Neural cell (in vitro differentiated cells): Measurements from ENCODE around the gene PTH1R. TPM values are rescaled to one million over a fixed set of nuclear protein-coding genes. Genes with fewer than 3 reads are reported as not detected.

Experiments
- H2AFZ ChIP-seq: fragments of 200-600, 300-800 bp; sonication (generic), shearing (Covaris generic); 2 replicates; pipeline ENCODE4 v1.6.0; 2014; ENCODE audit warnings: low read depth, mild to moderate bottlenecking, antibody characterized with exemption, low read length, moderate library complexity
- H3F3A ChIP-seq: fragments of 200-600 bp; shearing (Covaris generic); 2 replicates; pipeline ENCODE4 v1.6.1; 2016; ENCODE audit warnings: mild to moderate bottlenecking, moderate library complexity, mixed read lengths, antibody characterized with exemption, low read length; ENCODE audit not compliant: insufficient read depth, poor library complexity, severe bottlenecking
- H3K27ac ChIP-seq: fragments of 200-600, 300-800 bp; sonication (generic), shearing (Covaris generic); 2 replicates; pipeline ENCODE4 v1.5.1; 2014; ENCODE audit warnings: mild to moderate bottlenecking, low read length, moderate library complexity
- H3K27me3 ChIP-seq: fragments of 300-800, 200-600 bp; sonication (generic), shearing (Covaris generic); 2 replicates; pipeline ENCODE4 v1.6.0; 2014; ENCODE audit warnings: mild to moderate bottlenecking, low read depth, low read length, moderate library complexity; ENCODE audit not compliant: insufficient read depth
- H3K36me3 ChIP-seq: fragments of 300-800, 200-600 bp; sonication (generic), shearing (Covaris generic); 2 replicates; pipeline ENCODE4 v1.5.1; 2014; ENCODE audit warnings: mild to moderate bottlenecking, antibody characterized with exemption, low read length, moderate library complexity; ENCODE audit not compliant: insufficient read depth
- H3K4me2 ChIP-seq: fragments of 300-800, 200-600 bp; sonication (generic), shearing (Covaris generic); 2 replicates; pipeline ENCODE4 v1.6.0; 2014; ENCODE audit warnings: mild to moderate bottlenecking, low read length
- H3K4me3 ChIP-seq: fragments of 300-800, 200-600 bp; sonication (generic), shearing (Covaris generic); 2 replicates; pipeline ENCODE4 v1.5.1; 2014; ENCODE audit warnings: mild to moderate bottlenecking, low read length, moderate library complexity
- H3K79me2 ChIP-seq: fragments of 200-600 bp; shearing (Covaris generic); replicated peaks from 2 replicates; pipeline ENCODE4 v1.6.0; 2014; ENCODE audit warnings: mild to moderate bottlenecking, low read length, moderate library complexity; ENCODE audit not compliant: insufficient read depth
- H3K9ac ChIP-seq: fragments of 300-800, 200-600 bp; sonication (generic), shearing (Covaris generic); 2 replicates; pipeline ENCODE4 v1.6.1; 2016; ENCODE audit warnings: mild to moderate bottlenecking, low read length, mixed read lengths
- H3K9me2 ChIP-seq: fragments of 200-600 bp; shearing (Covaris generic); 2 replicates; pipeline ENCODE4 v1.6.1; 2016; ENCODE audit warnings: mild to moderate bottlenecking, low read length, mixed read lengths; ENCODE audit not compliant: insufficient read depth
- H3K9me3 ChIP-seq: fragments of 200-600, 300-800 bp; sonication (generic), shearing (Covaris generic); 2 replicates; pipeline ENCODE4 v1.6.1; 2016; ENCODE audit warnings: mild to moderate bottlenecking, mixed run types, low read length, moderate library complexity, mixed read lengths
- H4K20me1 ChIP-seq: fragments of 200-600 bp; shearing (Covaris generic); 2 replicates; pipeline ENCODE4 v1.6.1; 2016; ENCODE audit warnings: mild to moderate bottlenecking, mixed run types; ENCODE audit not compliant: insufficient read depth
- CTCF ChIP-seq: fragments of 450-650 bp; IDR thresholded peaks from 2 replicates; pipeline ENCODE4 v1.5.1; 2014; ENCODE audit warnings: antibody characterized with exemption, mild to moderate bottlenecking, moderate library complexity; ENCODE audit not compliant: poor library complexity, severe bottlenecking
- EP300 ChIP-seq: fragments of 450-650 bp; conservative IDR thresholded peaks from 2 replicates; pipeline ENCODE4 v1.6.1; 2014; ENCODE audit warnings: antibody characterized with exemption, mild to moderate bottlenecking, moderate library complexity; ENCODE audit not compliant: poor library complexity, severe bottlenecking
- EZH2 ChIP-seq: fragments of 200-600, 300-800 bp; shearing (Covaris generic), sonication (generic); IDR thresholded peaks from 2 replicates; pipeline ENCODE4 v1.6.1; 2014; ENCODE audit warnings: antibody characterized with exemption, low read length, borderline replicate concordance, mild to moderate bottlenecking; ENCODE audit not compliant: insufficient read depth, poor library complexity, severe bottlenecking
- MXI1 ChIP-seq: fragments of 450-650 bp; conservative IDR thresholded peaks from 2 replicates; pipeline ENCODE4 v1.6.1; 2014; ENCODE audit warnings: antibody characterized with exemption, mild to moderate bottlenecking; ENCODE audit not compliant: poor library complexity, severe bottlenecking
- POLR2AphosphoS5 ChIP-seq: IDR thresholded peaks from 2 replicates; pipeline ENCODE4 v1.6.1; 2012
- RAD21 ChIP-seq: fragments of 450-650 bp; conservative IDR thresholded peaks from 2 replicates; pipeline ENCODE4 v1.6.1; 2014; ENCODE audit warnings: antibody characterized with exemption, mild to moderate bottlenecking, moderate library complexity
- SMC3 ChIP-seq: fragments of 450-650 bp; conservative IDR thresholded peaks from 2 replicates; pipeline ENCODE4 v1.6.1; 2014; ENCODE audit warnings: antibody characterized with exemption, mild to moderate bottlenecking, moderate library complexity; ENCODE audit not compliant: poor library complexity
- TAF1 ChIP-seq: IDR thresholded peaks from 2 replicates; pipeline ENCODE4 v1.6.1; 2012; ENCODE audit warnings: low read depth
- polyA plus RNA-seq: library from polyadenylated mRNA; depleted of rRNA; stranded (reverse); fragments of >200 nt; gene quantifications from 2 replicates; pipeline ENCODE4 v1.2.3, GENCODE V29; 2014
- TF ChIP-seq, protein P1 (sequence below): IDR thresholded peaks from 2 replicates; pipeline ENCODE4 v1.6.1; 2012; ENCODE audit warnings: borderline replicate concordance

Gene PTH1R
- polyA plus RNA-seq, 1 donor from 2014 or later, result not detected

DNA sequence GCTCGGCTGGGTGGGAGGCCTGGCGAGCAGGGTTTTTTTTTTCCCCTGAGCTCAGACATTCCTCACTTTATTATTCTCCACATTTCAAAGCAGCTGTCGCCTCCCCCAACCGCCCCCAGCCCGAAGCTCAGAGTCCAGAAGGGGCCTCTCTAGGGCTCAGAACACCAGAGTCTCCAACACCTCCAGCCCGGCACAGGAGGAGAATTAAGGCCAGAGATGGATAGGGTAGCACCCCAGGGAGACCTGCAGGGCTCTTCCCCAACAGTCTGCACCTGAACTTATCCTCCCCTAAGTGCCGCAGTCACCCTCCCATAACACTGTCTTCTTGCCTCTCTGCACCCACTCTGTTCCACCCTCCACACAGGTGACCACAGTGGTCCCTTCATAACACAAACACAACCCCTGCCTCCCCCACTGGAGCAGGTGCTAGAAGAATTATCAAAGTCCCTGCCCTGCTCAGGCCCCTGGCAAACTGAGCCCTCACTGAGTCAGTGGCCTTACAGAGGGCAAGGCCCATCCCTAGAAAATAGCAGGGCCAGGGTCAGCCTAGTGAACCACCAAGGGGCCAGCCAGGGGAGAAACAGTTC is 28.4 kb upstream of the PTH1R start:
- H3K36me3 ChIP-seq, result no peaks in the 10 kb centered on the region
- no peaks in the 10 kb centered on the region for H3K9me3 ChIP-seq
- no peak overlapping the region for H2AFZ ChIP-seq
- H3K27ac ChIP-seq, result no peak overlapping the region
- H3K9me2 ChIP-seq, result no peaks in the 10 kb centered on the region
- no peak overlapping the region for H3K4me2 ChIP-seq
- H3F3A ChIP-seq, result no peaks in the 10 kb centered on the region
- no peaks in the 10 kb centered on the region for H4K20me1 ChIP-seq
- H3K79me2 ChIP-seq, result no peaks in the 10 kb centered on the region
- H3K4me3 ChIP-seq, result no peak overlapping the region
- H3K9ac ChIP-seq, result no peak overlapping the region
- TF ChIP-seq, protein P1, sequence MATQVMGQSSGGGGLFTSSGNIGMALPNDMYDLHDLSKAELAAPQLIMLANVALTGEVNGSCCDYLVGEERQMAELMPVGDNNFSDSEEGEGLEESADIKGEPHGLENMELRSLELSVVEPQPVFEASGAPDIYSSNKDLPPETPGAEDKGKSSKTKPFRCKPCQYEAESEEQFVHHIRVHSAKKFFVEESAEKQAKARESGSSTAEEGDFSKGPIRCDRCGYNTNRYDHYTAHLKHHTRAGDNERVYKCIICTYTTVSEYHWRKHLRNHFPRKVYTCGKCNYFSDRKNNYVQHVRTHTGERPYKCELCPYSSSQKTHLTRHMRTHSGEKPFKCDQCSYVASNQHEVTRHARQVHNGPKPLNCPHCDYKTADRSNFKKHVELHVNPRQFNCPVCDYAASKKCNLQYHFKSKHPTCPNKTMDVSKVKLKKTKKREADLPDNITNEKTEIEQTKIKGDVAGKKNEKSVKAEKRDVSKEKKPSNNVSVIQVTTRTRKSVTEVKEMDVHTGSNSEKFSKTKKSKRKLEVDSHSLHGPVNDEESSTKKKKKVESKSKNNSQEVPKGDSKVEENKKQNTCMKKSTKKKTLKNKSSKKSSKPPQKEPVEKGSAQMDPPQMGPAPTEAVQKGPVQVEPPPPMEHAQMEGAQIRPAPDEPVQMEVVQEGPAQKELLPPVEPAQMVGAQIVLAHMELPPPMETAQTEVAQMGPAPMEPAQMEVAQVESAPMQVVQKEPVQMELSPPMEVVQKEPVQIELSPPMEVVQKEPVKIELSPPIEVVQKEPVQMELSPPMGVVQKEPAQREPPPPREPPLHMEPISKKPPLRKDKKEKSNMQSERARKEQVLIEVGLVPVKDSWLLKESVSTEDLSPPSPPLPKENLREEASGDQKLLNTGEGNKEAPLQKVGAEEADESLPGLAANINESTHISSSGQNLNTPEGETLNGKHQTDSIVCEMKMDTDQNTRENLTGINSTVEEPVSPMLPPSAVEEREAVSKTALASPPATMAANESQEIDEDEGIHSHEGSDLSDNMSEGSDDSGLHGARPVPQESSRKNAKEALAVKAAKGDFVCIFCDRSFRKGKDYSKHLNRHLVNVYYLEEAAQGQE, result no peak
- TF ChIP-seq EZH2, result no peak
- no peak for TF ChIP-seq MXI1
- TF ChIP-seq TAF1, result no peak
- TF ChIP-seq EP300, result no peak
- no peak for TF ChIP-seq SMC3
- TF ChIP-seq POLR2AphosphoS5, result no peak
- TF ChIP-seq RAD21, result no peak
- no peak for TF ChIP-seq CTCF
- H3K27me3 ChIP-seq, result no peaks in the 10 kb centered on the region

- no peaks in the 10 kb centered on the region for H3K36me3 ChIP-seq
- H3K27me3 ChIP-seq, result no peaks in the 10 kb centered on the region
- H2AFZ ChIP-seq, result no peak overlapping the region
- no peak overlapping the region for H3K4me2 ChIP-seq
- no peaks in the 10 kb centered on the region for H3K9me3 ChIP-seq
- H3K27ac ChIP-seq, result no peak overlapping the region
- no peaks in the 10 kb centered on the region for H4K20me1 ChIP-seq
- TF ChIP-seq CTCF (no peak), TAF1 (no peak), MXI1 (no peak), EP300 (no peak), EZH2 (no peak), POLR2AphosphoS5 (no peak), SMC3 (no peak), RAD21 (no peak)
- TF ChIP-seq, protein P1, result no peak
- H3K9me2 ChIP-seq, result no peaks in the 10 kb centered on the region
- H3F3A ChIP-seq, result no peaks in the 10 kb centered on the region
- H3K79me2 ChIP-seq, result no peaks in the 10 kb centered on the region
- no peak overlapping the region for H3K4me3 ChIP-seq
- H3K9ac ChIP-seq, result no peak overlapping the region
These were observed 27.6 kb upstream of the PTH1R start for GRCh38 chr3:46849686-46850467.
